Muscle of leg (tissue), 11 donors: ENCODE results near the gene OR8A1. TPM values are rescaled to one million over a fixed set of nuclear protein-coding genes. Genes with fewer than 3 reads are reported as not detected.

Source experiments
- DNase-seq: peaks from one replicate; pipeline ENCODE4 v3.0.0; 2013
- H3K27ac ChIP-seq: one replicate; pipeline ENCODE4 v1.5.1; 2013; ENCODE audit warnings: mild to moderate bottlenecking, low read length, control low read depth
- H3K27me3 ChIP-seq: one replicate; pipeline ENCODE4 v1.6.1; 2013; ENCODE audit warnings: low read length; ENCODE audit not compliant: control insufficient read depth, insufficient read depth
- H3K36me3 ChIP-seq: one replicate; pipeline ENCODE4 v1.6.1; 2013; ENCODE audit warnings: low read length; ENCODE audit not compliant: control insufficient read depth, insufficient read depth
- H3K4me1 ChIP-seq: one replicate; pipeline ENCODE4 v1.6.1; 2013; ENCODE audit warnings: low read length; ENCODE audit not compliant: control insufficient read depth, insufficient read depth
- H3K4me3 ChIP-seq: one replicate; pipeline ENCODE4 v1.5.1; 2013; ENCODE audit warnings: low read length, control low read depth
- H3K9me3 ChIP-seq: replicated peaks from 2 replicates; pipeline ENCODE4 v1.6.1; 2013; ENCODE audit warnings: low read depth, low read length; ENCODE audit not compliant: control insufficient read depth
- WGBS: methylation state at CpG from one replicate; pipeline ENCODE4 v1.1.5; 2013; ENCODE audit warnings: missing lambda C conversion rate; ENCODE audit not compliant: insufficient coverage; 5-methylcytosine and 5-hydroxymethylcytosine counted together
- polyA plus RNA-seq, 8 donors: library from polyadenylated mRNA; unstranded; fragments of 120-200 nt; gene quantifications; one replicate each; pipeline versions ENCODE4 v1.2.1 to v1.2.3, GENCODE V29; 2013; ENCODE audit warnings: inconsistent platforms in 1 of 8, low replicate concordance in 1 of 8; ENCODE audit not compliant: insufficient read length in 8 of 8, insufficient read depth in 1 of 8
- total RNA-seq: library from RNA; stranded (reverse); fragments of 120-200 nt; gene quantifications from one replicate; pipeline ENCODE4 v1.2.4, GENCODE V29; 2013

The OR8A1 gene
- total and polyA plus RNA-seq, 9 donors: 0.09 to 0.71 (median 0.24) TPM

DNA sequence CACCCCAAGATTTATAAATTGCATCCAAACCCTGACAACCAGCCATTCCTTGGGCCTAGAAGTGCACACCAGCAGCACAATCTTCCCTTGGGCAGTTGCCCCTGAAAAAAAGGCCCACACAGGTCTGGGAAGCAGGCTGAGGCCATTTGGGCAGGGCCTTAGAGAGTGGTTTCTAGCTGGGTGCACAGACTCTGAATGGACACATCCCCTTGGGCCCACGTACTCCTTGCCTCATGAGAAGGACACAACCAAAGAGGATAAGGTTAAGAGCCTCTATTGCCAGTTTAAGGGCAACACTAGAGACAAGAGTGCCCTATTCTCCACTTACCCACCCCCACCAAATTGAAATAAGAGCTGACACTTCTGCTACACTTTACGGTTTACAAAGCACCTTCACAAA is 40.5 kb downstream of the OR8A1 start:
- H3K4me3 ChIP-seq: no peak overlapping the region
- H3K27ac ChIP-seq: no peak overlapping the region
- H3K27me3 ChIP-seq: peaks cover 3% of the 10 kb centered on the region
- H3K9me3 ChIP-seq: no peaks in the 10 kb centered on the region
- DNase-seq: no peak
- no CpG with 5 or more reads among the region's 2 CpGs for WGBS
- H3K4me1 ChIP-seq: no peaks in the 10 kb centered on the region
- no peaks in the 10 kb centered on the region for H3K36me3 ChIP-seq

DNA sequence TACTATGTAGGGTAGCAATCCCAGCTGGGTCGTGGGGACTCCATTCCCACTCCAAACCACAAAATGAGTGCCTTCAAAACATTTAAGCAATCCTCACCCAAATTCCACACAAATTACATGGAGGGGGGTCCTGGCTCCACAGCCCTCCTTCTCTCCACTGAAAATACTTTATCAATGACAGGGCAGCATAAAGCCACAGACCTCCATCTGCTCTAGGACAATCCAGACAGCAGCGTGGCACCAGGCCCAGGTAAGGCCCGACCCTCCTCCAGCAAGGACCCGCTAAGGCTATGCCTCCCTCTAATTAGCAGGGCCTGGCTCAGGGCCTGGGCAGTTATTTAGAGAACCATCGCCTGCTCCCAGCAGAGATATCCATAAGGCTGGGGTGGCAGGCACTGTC is 41.3 kb downstream of the OR8A1 start, which contains the start of gene PANX3:
Gene PANX3 (plus strand): TSS at position 365 of the 400 bp plus-strand sequence. CDS start 129 bp downstream, outside the sequence.
- Histone ChIP-seq H3K27me3 (peaks cover 3% of the 10 kb centered on the region), H3K27ac (no peak within 1 kb of the TSS), H3K36me3 (no peaks in the 10 kb centered on the region), H3K9me3 (no peaks in the 10 kb centered on the region), H3K4me3 (no peak within 1 kb of the TSS), H3K4me1 (no peaks in the 10 kb centered on the region)
- no peak for DNase-seq
- WGBS: 73% methylated on average over 4 of the region's 5 CpGs

DNA sequence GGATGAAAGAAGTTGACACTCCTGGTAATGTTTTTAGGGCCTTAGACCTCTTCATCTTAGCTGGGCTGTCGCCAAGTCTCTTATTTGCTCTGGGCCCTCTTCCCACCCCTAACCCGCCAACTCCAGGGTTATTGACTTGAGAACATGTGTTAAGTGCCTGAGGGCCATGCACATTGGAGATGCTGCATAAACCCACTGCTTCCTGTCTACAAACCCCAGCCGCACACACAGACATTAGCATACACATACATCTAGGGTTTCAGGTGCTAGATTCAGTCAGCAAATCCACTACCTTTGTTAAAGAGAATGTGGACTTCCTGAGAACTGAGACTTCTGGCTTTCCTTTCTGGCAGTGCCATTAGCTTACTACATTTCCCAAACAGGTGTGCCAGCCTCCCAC is 42.2 kb downstream of the OR8A1 start:
- DNase-seq: no peak
- Histone ChIP-seq H3K9me3 (no peaks in the 10 kb centered on the region), H3K4me1 (no peaks in the 10 kb centered on the region), H3K27me3 (peaks cover 3% of the 10 kb centered on the region), H3K27ac (no peak overlapping the region), H3K4me3 (no peak overlapping the region), H3K36me3 (no peaks in the 10 kb centered on the region)
- WGBS: no CpG with 5 or more reads among the region's 3 CpGs

DNA sequence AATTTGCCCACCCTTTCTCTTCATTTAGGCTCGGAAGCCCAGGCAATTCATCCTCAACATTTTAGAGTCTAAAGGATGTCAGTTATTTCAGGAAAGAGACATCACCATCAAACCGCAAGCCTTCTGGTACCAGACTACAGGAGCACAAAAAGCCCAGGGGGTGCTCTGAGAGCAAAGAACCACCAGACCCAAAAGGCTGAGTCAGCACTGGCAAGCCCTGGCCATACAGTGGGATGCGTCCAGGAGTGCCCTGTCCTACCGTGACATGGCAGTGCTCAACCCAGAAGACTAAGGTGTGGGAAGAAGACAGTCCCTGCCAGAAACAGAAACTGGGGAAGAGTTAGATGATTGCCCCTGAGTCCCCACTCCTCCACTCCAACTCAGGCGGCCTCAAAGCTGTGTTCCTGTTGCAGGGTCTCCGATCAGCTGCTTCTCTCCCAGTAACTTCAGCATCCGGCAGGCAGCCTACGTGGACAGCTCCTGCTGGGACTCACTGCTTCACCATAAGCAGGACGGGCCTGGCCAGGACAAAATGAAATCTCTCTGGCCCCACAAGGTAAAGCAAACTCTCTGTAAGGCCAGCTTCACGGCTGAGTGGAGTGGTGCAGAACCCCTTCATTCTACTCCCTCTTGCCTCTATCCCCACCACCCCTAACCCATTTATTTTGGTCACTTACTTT is 42.9 kb downstream of the OR8A1 start:
- H3K4me3 ChIP-seq: no peak overlapping the region
- no peak overlapping the region for H3K27ac ChIP-seq
- H3K9me3 ChIP-seq: no peaks in the 10 kb centered on the region
- DNase-seq: peak; percentile 7
- H3K4me1 ChIP-seq: no peaks in the 10 kb centered on the region
- WGBS: 40% methylated on average over 2 of the region's 10 CpGs
- H3K27me3 ChIP-seq: peaks cover 3% of the 10 kb centered on the region
- H3K36me3 ChIP-seq: no peaks in the 10 kb centered on the region

DNA sequence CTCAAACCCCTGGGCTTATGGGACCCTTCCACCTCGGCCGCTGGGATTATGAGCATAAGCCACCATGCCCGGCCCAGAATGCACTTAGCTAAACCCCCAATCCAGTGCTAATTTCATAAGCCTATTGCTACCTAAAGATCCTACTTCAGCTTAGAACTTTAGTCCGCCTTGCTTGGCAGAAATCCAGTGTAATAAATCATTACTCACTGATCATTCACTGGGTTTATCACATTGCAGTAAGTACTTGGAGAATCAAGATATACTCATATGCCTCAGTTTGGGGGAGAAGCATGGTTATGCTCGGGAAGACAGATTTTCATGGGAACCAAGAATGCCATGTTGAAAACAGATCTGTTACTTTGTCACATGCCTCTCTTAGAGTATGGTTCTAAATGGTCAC is 49.1 kb downstream of the OR8A1 start:
- no peak overlapping the region for H3K27ac ChIP-seq
- H3K9me3 ChIP-seq: no peaks in the 10 kb centered on the region
- 76% methylated on average over 5 of the region's 5 CpGs for WGBS
- H3K4me1 ChIP-seq: peaks cover 5% of the 10 kb centered on the region
- H3K27me3 ChIP-seq: no peaks in the 10 kb centered on the region
- H3K36me3 ChIP-seq: no peaks in the 10 kb centered on the region
- DNase-seq: no peak
- H3K4me3 ChIP-seq: no peak overlapping the region

Other genes with a start within 250 kb of the OR8A1 start
- gene OR8D2, start 249.8 kb upstream of the OR8A1 start, total RNA-seq: not detected
- not detected for gene OR8D2, start 249.8 kb upstream of the OR8A1 start, polyA plus RNA-seq
- gene OR8B2, start 185.5 kb upstream of the OR8A1 start, total RNA-seq: not detected
- under 1 TPM in 1 of 8 donors, not detected in 7; 0.18 TPM for gene OR8B2, start 185.5 kb upstream of the OR8A1 start, polyA plus RNA-seq
- gene OR8B3, start 171.0 kb upstream of the OR8A1 start, total RNA-seq: not detected
- not detected for gene OR8B3, start 171.0 kb upstream of the OR8A1 start, polyA plus RNA-seq
- gene OR8B4, start 145.1 kb upstream of the OR8A1 start, total RNA-seq: not detected
- gene OR8B4, start 145.1 kb upstream of the OR8A1 start, polyA plus RNA-seq: not detected
- not detected for gene OR8B8, start 124.3 kb upstream of the OR8A1 start, total RNA-seq
- gene OR8B8, start 124.3 kb upstream of the OR8A1 start, polyA plus RNA-seq: under 1 TPM in 1 of 8 donors, not detected in 7; 0.04 TPM
- gene OR8B12, start 26.3 kb upstream of the OR8A1 start, total RNA-seq: not detected
- gene OR8B12, start 26.3 kb upstream of the OR8A1 start, polyA plus RNA-seq: under 1 TPM in 1 of 8 donors, not detected in 7; 0.09 TPM
- gene PANX3, start 41.4 kb downstream of the OR8A1 start, total RNA-seq: 0.04 TPM
- under 1 TPM in 1 of 8 donors, not detected in 7; 0.08 TPM for gene PANX3, start 41.4 kb downstream of the OR8A1 start, polyA plus RNA-seq
- 15.8 TPM for gene TBRG1, start 52.9 kb downstream of the OR8A1 start, total RNA-seq
- gene TBRG1, start 52.9 kb downstream of the OR8A1 start, polyA plus RNA-seq: 10 to 100 TPM; 19.1 to 23.4 (median 21.2) TPM
- gene SIAE, start 103.7 kb downstream of the OR8A1 start, total RNA-seq: 4.9 TPM
- 1 to 10 TPM; 5.5 to 10.0 (median 6.3) TPM for gene SIAE, start 103.7 kb downstream of the OR8A1 start, polyA plus RNA-seq
- gene SPA17, start 103.9 kb downstream of the OR8A1 start, total RNA-seq: 3.5 TPM
- gene SPA17, start 103.9 kb downstream of the OR8A1 start, polyA plus RNA-seq: 1 to 10 TPM; 4.3 to 6.6 (median 4.4) TPM
- gene NRGN, start 169.9 kb downstream of the OR8A1 start, total RNA-seq: 0.66 TPM
- 1 to 10 TPM; 4.9 to 9.0 (median 6.3) TPM for gene NRGN, start 169.9 kb downstream of the OR8A1 start, polyA plus RNA-seq
- gene VSIG2, start 182.3 kb downstream of the OR8A1 start, total RNA-seq: 0.49 TPM
- 1 to 10 TPM in 7 of 8 donors, under 1 TPM in 1; 1.00 to 2.3 (median 1.5) TPM for gene VSIG2, start 182.3 kb downstream of the OR8A1 start, polyA plus RNA-seq
- gene ESAM, start 192.3 kb downstream of the OR8A1 start, total RNA-seq: 18.0 TPM
- gene ESAM, start 192.3 kb downstream of the OR8A1 start, polyA plus RNA-seq: 10 to 100 TPM; 46.2 to 70.3 (median 58.5) TPM
- gene MSANTD2, start 230.4 kb downstream of the OR8A1 start, total RNA-seq: 13.4 TPM
- 10 to 100 TPM; 11.5 to 18.7 (median 15.1) TPM for gene MSANTD2, start 230.4 kb downstream of the OR8A1 start, polyA plus RNA-seq